Trophoblast cell (in vitro differentiated cells and primary cell): ENCODE data around the gene RTCA.

Experiments used
- DNase-seq, 2 donors: peaks; one replicate each; pipeline ENCODE4 v3.0.0-alpha.2; 2016
- H2AFZ ChIP-seq: 2 replicates; pipeline ENCODE4 v1.6.1; 2013; ENCODE audit warnings: low read length, moderate library complexity, mild to moderate bottlenecking; ENCODE audit not compliant: insufficient read depth, poor library complexity
- H2AK5ac ChIP-seq: 2 replicates; pipeline ENCODE4 v1.6.1; 2013; ENCODE audit warnings: mild to moderate bottlenecking, low read length
- H2BK120ac ChIP-seq: 2 replicates; pipeline ENCODE4 v1.6.1; 2013; ENCODE audit warnings: low read length, mild to moderate bottlenecking, moderate library complexity; ENCODE audit not compliant: insufficient read depth, poor library complexity
- H2BK12ac ChIP-seq: 2 replicates; pipeline ENCODE4 v1.6.1; 2013; ENCODE audit warnings: mild to moderate bottlenecking, low read length, moderate library complexity
- H2BK5ac ChIP-seq: 2 replicates; pipeline ENCODE4 v1.6.1; 2013; ENCODE audit warnings: low read length, low read depth, moderate library complexity, mild to moderate bottlenecking; ENCODE audit not compliant: poor library complexity
- H3K14ac ChIP-seq: 2 replicates; pipeline ENCODE4 v1.6.1; 2013; ENCODE audit warnings: mild to moderate bottlenecking, low read length
- H3K18ac ChIP-seq: 2 replicates; pipeline ENCODE4 v1.6.1; 2013; ENCODE audit warnings: mild to moderate bottlenecking, low read length
- H3K23ac ChIP-seq: 2 replicates; pipeline ENCODE4 v1.6.1; 2013; ENCODE audit warnings: low read length
- H3K27ac ChIP-seq: 2 replicates; pipeline ENCODE4 v1.5.1; 2013; ENCODE audit warnings: low read depth, mild to moderate bottlenecking, inconsistent platforms, low read length, moderate library complexity
- H3K27me3 ChIP-seq: 2 replicates; pipeline ENCODE4 v1.6.1; 2013; ENCODE audit warnings: inconsistent platforms, mild to moderate bottlenecking, low read length, moderate library complexity; ENCODE audit not compliant: insufficient read depth
- H3K36me3 ChIP-seq, 2 experiments: 1 replicate in 1 of 2; 2 replicates in 1 of 2; pipeline ENCODE4 v1.6.1; 2013; ENCODE audit warnings: low read length in 2 of 2, mild to moderate bottlenecking in 2 of 2, moderate library complexity in 1 of 2; ENCODE audit not compliant: insufficient read depth in 2 of 2, control insufficient read depth in 1 of 2
- H3K4ac ChIP-seq: 2 replicates; pipeline ENCODE4 v1.6.1; 2013; ENCODE audit warnings: low read depth, mild to moderate bottlenecking, low read length, moderate library complexity
- H3K4me1 ChIP-seq, 2 experiments: 1 replicate in 1 of 2; 2 replicates in 1 of 2; pipeline ENCODE4 v1.6.1; 2013; ENCODE audit warnings: low read length in 2 of 2, mild to moderate bottlenecking in 2 of 2, moderate library complexity in 1 of 2; ENCODE audit not compliant: insufficient read depth in 2 of 2, control insufficient read depth in 1 of 2
- H3K4me2 ChIP-seq: 2 replicates; pipeline ENCODE4 v1.6.1; 2013; ENCODE audit warnings: inconsistent platforms, mild to moderate bottlenecking, low read length, moderate library complexity
- H3K4me3 ChIP-seq: 2 replicates; pipeline ENCODE4 v1.5.1; 2013; ENCODE audit warnings: mild to moderate bottlenecking, low read depth, low read length, inconsistent platforms
- H3K79me1 ChIP-seq: one replicate; pipeline ENCODE4 v1.6.1; 2013; ENCODE audit warnings: low read length
- H3K79me2 ChIP-seq: 2 replicates; pipeline ENCODE4 v1.6.1; 2013; ENCODE audit warnings: low read length, mild to moderate bottlenecking; ENCODE audit not compliant: control insufficient read depth, insufficient read depth, poor library complexity
- H3K9ac ChIP-seq: 2 replicates; pipeline ENCODE4 v1.6.1; 2013; ENCODE audit warnings: mild to moderate bottlenecking, low read length
- H3K9me3 ChIP-seq: 2 replicates; pipeline ENCODE4 v1.6.1; 2013; ENCODE audit warnings: low read depth, mild to moderate bottlenecking, control low read depth, inconsistent platforms, low read length; ENCODE audit not compliant: insufficient read depth
- H4K12ac ChIP-seq: 2 replicates; pipeline ENCODE4 v1.6.1; 2013; ENCODE audit warnings: low read depth, mild to moderate bottlenecking, low read length, moderate library complexity
- H4K8ac ChIP-seq: 2 replicates; pipeline ENCODE4 v1.6.1; 2013; ENCODE audit warnings: low read depth, mild to moderate bottlenecking, low read length, moderate library complexity
- H4K91ac ChIP-seq: one replicate; pipeline ENCODE4 v1.6.1; 2013; ENCODE audit warnings: low read depth, mild to moderate bottlenecking, low read length, moderate library complexity
- WGBS: extraction: QIAGEN DNeasy Blood & Tissue Kit; methylation state at CpG from one replicate; pipeline ENCODE4 v1.1.7; 2013; ENCODE audit warnings: missing lambda C conversion rate; ENCODE audit not compliant: insufficient read length, insufficient coverage; ENCODE audit errors: extremely low coverage; 5-methylcytosine and 5-hydroxymethylcytosine counted together

RTCA gene

DNA sequence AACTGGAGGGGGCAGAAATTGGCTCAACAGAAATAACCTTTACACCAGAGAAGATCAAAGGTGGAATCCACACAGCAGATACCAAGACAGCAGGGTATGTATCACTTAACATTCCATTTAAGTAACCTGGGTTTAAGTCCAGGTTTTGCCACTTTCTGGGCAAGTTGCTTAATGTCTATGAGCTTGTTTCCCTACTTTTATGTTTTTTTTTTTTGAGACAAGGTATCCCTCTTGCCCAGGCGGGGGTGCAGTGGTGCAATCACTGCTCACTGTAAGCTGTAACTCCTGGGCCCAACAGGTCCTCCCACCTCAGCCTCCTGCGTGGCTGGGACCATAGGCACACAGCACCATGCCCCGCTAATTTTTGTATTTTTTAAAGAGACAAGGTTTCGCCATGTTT is 2.2 kb downstream of the RTCA start:
- Histone ChIP-seq H4K8ac (no peak overlapping the region), H3K79me1 (peaks cover 5% of the 10 kb centered on the region), H2AFZ (no peak overlapping the region), H3K4ac (no peak overlapping the region), H3K27me3 (no peaks in the 10 kb centered on the region), H2BK12ac (no peak overlapping the region), H2BK120ac (no peak overlapping the region), H4K91ac (no peak overlapping the region), H3K18ac (no peak overlapping the region), H2BK5ac (no peak overlapping the region), H3K9me3 (no peaks in the 10 kb centered on the region), H3K36me3 (peaks cover 14 to 21% of the 10 kb centered on the region in 2 experiments), H3K79me2 (peaks cover 5% of the 10 kb centered on the region), H3K4me1 (peaks cover 0 to 2% of the 10 kb centered on the region in 2 experiments), H4K12ac (no peak overlapping the region), H3K4me2 (no peak overlapping the region), H3K4me3 (no peak overlapping the region), H3K14ac (no peak overlapping the region), H2AK5ac (no peak overlapping the region), H3K27ac (no peak overlapping the region), H3K23ac (no peak overlapping the region), H3K9ac (no peak overlapping the region)
- no peak for DNase-seq
- WGBS, result no CpG with 5 or more reads among the region's 4 CpGs

DNA sequence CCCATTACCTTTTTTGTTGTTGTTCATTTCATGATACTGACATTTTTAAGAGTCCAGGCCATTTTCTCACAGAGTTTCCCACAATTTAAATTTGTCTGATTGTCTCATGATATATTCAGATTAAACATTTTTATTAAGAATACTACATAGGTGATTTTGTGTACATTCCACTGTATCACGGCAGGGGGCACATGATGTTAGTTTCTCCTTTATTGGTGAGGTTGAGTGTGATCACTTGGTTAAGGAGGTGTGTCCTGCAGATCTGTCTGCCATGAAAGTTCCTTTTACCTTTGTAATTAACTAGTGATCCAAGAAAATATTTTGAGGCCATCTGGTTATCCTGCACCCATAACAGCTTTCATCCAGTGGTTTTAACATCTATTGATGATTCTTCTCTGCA is 11.8 kb downstream of the RTCA start:
- Histone ChIP-seq H2BK5ac (no peak overlapping the region), H3K4ac (no peak overlapping the region), H3K9ac (no peak overlapping the region), H3K27me3 (no peaks in the 10 kb centered on the region), H2BK12ac (no peak overlapping the region), H4K91ac (no peak overlapping the region), H3K9me3 (no peaks in the 10 kb centered on the region), H3K4me1 (no peaks in the 10 kb centered on the region), H3K18ac (no peak overlapping the region), H3K4me2 (no peak overlapping the region), H3K14ac (no peak overlapping the region), H3K4me3 (no peak overlapping the region), H3K36me3 (peaks cover 11 to 23% of the 10 kb centered on the region in 2 experiments), H2BK120ac (no peak overlapping the region), H4K12ac (no peak overlapping the region), H4K8ac (no peak overlapping the region), H3K23ac (no peak overlapping the region), H2AK5ac (no peak overlapping the region), H3K27ac (no peak overlapping the region), H2AFZ (no peak overlapping the region), H3K79me1 (no peaks in the 10 kb centered on the region), H3K79me2 (no peaks in the 10 kb centered on the region)
- WGBS, result no CpG with 5 or more reads among the region's 1 CpG
- DNase-seq, result no peak

GRCh38 chr1:100279358-100279923 is 13.4 kb downstream of the RTCA start:
- peaks cover 15 to 26% of the 10 kb centered on the region in 2 experiments for H3K36me3 ChIP-seq
- no peak overlapping the region for H3K9ac ChIP-seq
- no peaks in the 10 kb centered on the region for H3K9me3 ChIP-seq
- no peak overlapping the region for H2BK120ac ChIP-seq
- no peak overlapping the region for H4K12ac ChIP-seq
- no CpG with 5 or more reads among the region's 3 CpGs for WGBS
- H2BK5ac ChIP-seq, result no peak overlapping the region
- H3K4me3 ChIP-seq, result no peak overlapping the region
- H3K4me1 ChIP-seq, result no peaks in the 10 kb centered on the region
- no peak overlapping the region for H3K14ac ChIP-seq
- no peak overlapping the region for H3K4ac ChIP-seq
- no peak for DNase-seq
- no peak overlapping the region for H2AFZ ChIP-seq
- no peak overlapping the region for H2AK5ac ChIP-seq
- H4K8ac ChIP-seq, result no peak overlapping the region
- H4K91ac ChIP-seq, result no peak overlapping the region
- H3K18ac ChIP-seq, result no peak overlapping the region
- no peak overlapping the region for H2BK12ac ChIP-seq
- no peaks in the 10 kb centered on the region for H3K27me3 ChIP-seq
- no peaks in the 10 kb centered on the region for H3K79me2 ChIP-seq
- no peak overlapping the region for H3K27ac ChIP-seq
- H3K79me1 ChIP-seq, result no peaks in the 10 kb centered on the region
- no peak overlapping the region for H3K4me2 ChIP-seq
- H3K23ac ChIP-seq, result no peak overlapping the region

GRCh38 chr1:100279954-100280682 is 14.1 kb downstream of the RTCA start:
- Histone ChIP-seq H3K27ac (no peak overlapping the region), H3K14ac (no peak overlapping the region), H2BK12ac (no peak overlapping the region), H3K79me2 (no peaks in the 10 kb centered on the region), H2BK120ac (no peak overlapping the region), H3K9me3 (no peaks in the 10 kb centered on the region), H3K4me1 (no peaks in the 10 kb centered on the region), H3K4me2 (no peak overlapping the region), H4K12ac (no peak overlapping the region), H2AFZ (no peak overlapping the region), H3K27me3 (no peaks in the 10 kb centered on the region), H2AK5ac (no peak overlapping the region), H4K8ac (no peak overlapping the region), H3K9ac (no peak overlapping the region), H3K23ac (no peak overlapping the region), H4K91ac (no peak overlapping the region), H3K79me1 (no peaks in the 10 kb centered on the region), H3K4me3 (no peak overlapping the region), H3K36me3 (peaks cover 18 to 27% of the 10 kb centered on the region in 2 experiments), H3K4ac (no peak overlapping the region), H2BK5ac (no peak overlapping the region), H3K18ac (no peak overlapping the region)
- WGBS, result no CpG with 5 or more reads among the region's 2 CpGs
- no peak for DNase-seq
